Measurements from ENCODE around the gene EVC2. TPM values are rescaled to one million over a fixed set of nuclear protein-coding genes. Genes with fewer than 3 reads are reported as not detected.

The EVC2 gene
- polyA plus RNA-seq, 1 donor from 2014 or later: 0.27 TPM

DNA sequence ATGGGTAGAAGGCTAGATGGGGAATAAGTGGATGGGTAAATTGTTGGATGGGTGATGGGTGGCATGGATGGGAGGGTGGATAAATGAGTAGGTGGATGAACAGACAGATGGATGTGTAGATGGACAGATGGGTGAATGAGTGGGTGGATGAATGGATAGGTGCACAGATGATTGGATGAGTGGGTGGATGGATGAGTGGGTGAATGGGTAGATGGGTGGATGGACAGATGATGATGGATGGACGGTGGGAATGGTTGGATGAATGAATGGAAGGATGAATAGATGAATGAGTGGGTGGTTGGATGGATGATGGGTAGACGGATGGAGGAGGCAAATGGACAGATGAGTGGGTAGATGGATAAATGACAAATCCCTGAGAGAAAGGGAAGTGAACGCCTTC, 68.3 kb downstream of the EVC2 start:
- TF ChIP-seq, protein P1, sequence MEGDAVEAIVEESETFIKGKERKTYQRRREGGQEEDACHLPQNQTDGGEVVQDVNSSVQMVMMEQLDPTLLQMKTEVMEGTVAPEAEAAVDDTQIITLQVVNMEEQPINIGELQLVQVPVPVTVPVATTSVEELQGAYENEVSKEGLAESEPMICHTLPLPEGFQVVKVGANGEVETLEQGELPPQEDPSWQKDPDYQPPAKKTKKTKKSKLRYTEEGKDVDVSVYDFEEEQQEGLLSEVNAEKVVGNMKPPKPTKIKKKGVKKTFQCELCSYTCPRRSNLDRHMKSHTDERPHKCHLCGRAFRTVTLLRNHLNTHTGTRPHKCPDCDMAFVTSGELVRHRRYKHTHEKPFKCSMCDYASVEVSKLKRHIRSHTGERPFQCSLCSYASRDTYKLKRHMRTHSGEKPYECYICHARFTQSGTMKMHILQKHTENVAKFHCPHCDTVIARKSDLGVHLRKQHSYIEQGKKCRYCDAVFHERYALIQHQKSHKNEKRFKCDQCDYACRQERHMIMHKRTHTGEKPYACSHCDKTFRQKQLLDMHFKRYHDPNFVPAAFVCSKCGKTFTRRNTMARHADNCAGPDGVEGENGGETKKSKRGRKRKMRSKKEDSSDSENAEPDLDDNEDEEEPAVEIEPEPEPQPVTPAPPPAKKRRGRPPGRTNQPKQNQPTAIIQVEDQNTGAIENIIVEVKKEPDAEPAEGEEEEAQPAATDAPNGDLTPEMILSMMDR (IDR thresholded peaks at IDR 0.05; ENCODE audit: poor library complexity, severe bottlenecking): no peak
- TF ChIP-seq SMC3 (conservative IDR thresholded peaks at IDR 0.05; ENCODE audit: poor library complexity): no peak
- no peak for TF ChIP-seq EZH2 (IDR thresholded peaks at IDR 0.05; ENCODE audit: borderline replicate concordance, insufficient read depth, low read length, poor library complexity, severe bottlenecking)
- no peak for TF ChIP-seq RAD21 (conservative IDR thresholded peaks at IDR 0.05)
- H3K79me2 ChIP-seq (replicated peaks; ENCODE audit: insufficient read depth, low read length): no peaks in the 10 kb centered on the region
- no peak overlapping the region for H3K27ac ChIP-seq (ENCODE audit: low read length)
- H4K20me1 ChIP-seq (ENCODE audit: insufficient read depth): no peaks in the 10 kb centered on the region
- no peaks in the 10 kb centered on the region for H3K9me2 ChIP-seq (ENCODE audit: insufficient read depth, low read length)
- no peaks in the 10 kb centered on the region for H3K27me3 ChIP-seq (ENCODE audit: insufficient read depth, low read depth, low read length)
- no peaks in the 10 kb centered on the region for H3K9me3 ChIP-seq (ENCODE audit: low read length)
- H3K4me3 ChIP-seq (ENCODE audit: low read length): no peak overlapping the region
- no peak overlapping the region for H3K9ac ChIP-seq (ENCODE audit: low read length)
- H3F3A ChIP-seq (ENCODE audit: insufficient read depth, low read length, poor library complexity, severe bottlenecking): no peaks in the 10 kb centered on the region
- no peak overlapping the region for H3K4me2 ChIP-seq (ENCODE audit: low read length)
- H3K36me3 ChIP-seq (ENCODE audit: insufficient read depth, low read length): no peaks in the 10 kb centered on the region
- H2AFZ ChIP-seq (ENCODE audit: low read depth, low read length): no peak overlapping the region

DNA sequence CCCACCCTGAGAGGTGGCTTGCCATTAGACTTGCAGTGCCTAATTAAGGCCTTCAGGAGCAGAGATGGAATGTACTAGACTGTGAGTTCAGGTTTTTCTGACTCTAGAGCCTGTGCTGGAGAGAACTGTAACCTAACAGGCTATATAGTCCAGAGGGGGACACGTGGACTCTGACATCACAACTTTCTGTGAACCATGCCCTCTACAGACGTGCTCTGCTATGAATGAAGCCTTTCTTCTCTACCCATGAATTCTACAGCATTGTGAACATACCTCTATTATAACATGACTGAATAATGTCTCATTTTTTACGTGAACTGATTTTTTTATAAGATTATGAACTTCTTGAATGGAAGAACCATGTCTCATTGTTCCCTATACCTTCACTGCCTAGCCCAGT, 68.8 kb downstream of the EVC2 start:
- H2AFZ ChIP-seq (ENCODE audit: low read depth, low read length): no peak overlapping the region
- H3K36me3 ChIP-seq (ENCODE audit: insufficient read depth, low read length): no peaks in the 10 kb centered on the region
- no peaks in the 10 kb centered on the region for H3K27me3 ChIP-seq (ENCODE audit: insufficient read depth, low read depth, low read length)
- no peak for TF ChIP-seq SMC3 (conservative IDR thresholded peaks at IDR 0.05; ENCODE audit: poor library complexity)
- TF ChIP-seq EZH2 (IDR thresholded peaks at IDR 0.05; ENCODE audit: borderline replicate concordance, insufficient read depth, low read length, poor library complexity, severe bottlenecking): no peak
- TF ChIP-seq, protein P1 (IDR thresholded peaks at IDR 0.05; ENCODE audit: poor library complexity, severe bottlenecking): no peak
- no peak for TF ChIP-seq REST (IDR thresholded peaks at IDR 0.05; ENCODE audit: borderline replicate concordance)
- TF ChIP-seq RAD21 (conservative IDR thresholded peaks at IDR 0.05): no peak
- no peak overlapping the region for H3K4me2 ChIP-seq (ENCODE audit: low read length)
- no peaks in the 10 kb centered on the region for H3K79me2 ChIP-seq (replicated peaks; ENCODE audit: insufficient read depth, low read length)
- H3K9me3 ChIP-seq (ENCODE audit: low read length): no peaks in the 10 kb centered on the region
- H3K9ac ChIP-seq (ENCODE audit: low read length): no peak overlapping the region
- no peaks in the 10 kb centered on the region for H4K20me1 ChIP-seq (ENCODE audit: insufficient read depth)
- H3K27ac ChIP-seq (ENCODE audit: low read length): no peak overlapping the region
- H3K4me3 ChIP-seq (ENCODE audit: low read length): no peak overlapping the region
- H3K9me2 ChIP-seq (ENCODE audit: insufficient read depth, low read length): no peaks in the 10 kb centered on the region
- H3F3A ChIP-seq (ENCODE audit: insufficient read depth, low read length, poor library complexity, severe bottlenecking): no peaks in the 10 kb centered on the region
